Activated naive CD8-positive, alpha-beta T cell treated with anti-CD3 and anti-CD28 coated beads, Interleukin-2, amount 10 ng/mL, durations not matched to agents 7 days and 5 days (primary cell): Measurements from ENCODE around the gene PRKCA. TPM values are rescaled to one million over a fixed set of nuclear protein-coding genes. Genes with fewer than 3 reads are reported as not detected.
A peak's percentile ranks its signal among the peaks of the same experiment; 100 is the strongest.

Experiments
- ATAC-seq: fragments of 150-1000 bp; cut with Tn5 transposase; one replicate; pipeline ENCODE4 v1.10.0; 2021; ENCODE audit warnings: low read depth, moderate library complexity
- POLR2A ChIA-PET: fragments of 350-600 bp; sonication (Branson Sonifier 250); formaldehyde crosslinking; loops from one replicate; lab custom pipeline; 2021; ENCODE audit warnings: antibody characterized with exemption; lab: Charles Lee
- DNase-seq: peaks from one replicate; pipeline ENCODE4 v3.0.0; 2021
- H3K27ac Mint-ChIP-seq: one replicate; pipeline ENCODE4 v1.8.0; 2022; ENCODE audit warnings: mild to moderate bottlenecking, mixed read lengths
- H3K27me3 Mint-ChIP-seq: one replicate; pipeline ENCODE4 v1.8.0; 2022; ENCODE audit warnings: mild to moderate bottlenecking, moderate library complexity, mixed read lengths
- H3K36me3 Mint-ChIP-seq: one replicate; pipeline ENCODE4 v1.8.0; 2021; ENCODE audit warnings: mild to moderate bottlenecking, mixed read lengths
- H3K4me1 Mint-ChIP-seq: one replicate; pipeline ENCODE4 v1.8.0; 2021; ENCODE audit warnings: mixed read lengths
- H3K4me3 Mint-ChIP-seq: one replicate; pipeline ENCODE4 v1.8.0; 2022; ENCODE audit warnings: mild to moderate bottlenecking, moderate library complexity, mixed read lengths
- H3K9me3 Mint-ChIP-seq: one replicate; pipeline ENCODE4 v1.8.0; 2021; ENCODE audit warnings: mixed read lengths
- total RNA-seq, 2 experiments: library from RNA; stranded (reverse); gene quantifications; one replicate each; pipeline ENCODE4 v1.2.3, GENCODE V29; 2021

PRKCA gene
- total RNA-seq, 2 experiments from 2014 or later = 66.1 to 66.5 TPM

DNA sequence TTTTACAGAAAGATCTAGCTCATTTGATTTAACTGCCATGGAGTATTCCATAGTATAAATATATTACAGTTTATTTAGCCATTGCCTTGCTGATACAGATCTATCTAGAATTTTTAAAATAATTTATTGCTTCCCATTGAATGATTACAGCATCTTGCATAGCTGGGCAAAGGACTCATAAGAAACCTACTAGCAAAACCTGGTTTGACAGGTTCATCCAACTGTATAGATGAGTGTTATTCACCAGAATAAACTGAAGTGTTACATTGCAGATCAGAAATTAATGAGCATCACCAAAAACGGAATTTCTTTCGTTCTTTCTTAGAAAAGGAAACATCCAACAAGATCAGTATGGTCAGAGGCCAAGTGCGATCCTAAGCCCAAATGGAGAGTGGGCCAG lies 330.3 kb downstream of the PRKCA start:
- no peak for ATAC-seq
- no peaks in the 10 kb centered on the region for H3K9me3 Mint-ChIP-seq
- POLR2A ChIA-PET = no interaction called here

DNA sequence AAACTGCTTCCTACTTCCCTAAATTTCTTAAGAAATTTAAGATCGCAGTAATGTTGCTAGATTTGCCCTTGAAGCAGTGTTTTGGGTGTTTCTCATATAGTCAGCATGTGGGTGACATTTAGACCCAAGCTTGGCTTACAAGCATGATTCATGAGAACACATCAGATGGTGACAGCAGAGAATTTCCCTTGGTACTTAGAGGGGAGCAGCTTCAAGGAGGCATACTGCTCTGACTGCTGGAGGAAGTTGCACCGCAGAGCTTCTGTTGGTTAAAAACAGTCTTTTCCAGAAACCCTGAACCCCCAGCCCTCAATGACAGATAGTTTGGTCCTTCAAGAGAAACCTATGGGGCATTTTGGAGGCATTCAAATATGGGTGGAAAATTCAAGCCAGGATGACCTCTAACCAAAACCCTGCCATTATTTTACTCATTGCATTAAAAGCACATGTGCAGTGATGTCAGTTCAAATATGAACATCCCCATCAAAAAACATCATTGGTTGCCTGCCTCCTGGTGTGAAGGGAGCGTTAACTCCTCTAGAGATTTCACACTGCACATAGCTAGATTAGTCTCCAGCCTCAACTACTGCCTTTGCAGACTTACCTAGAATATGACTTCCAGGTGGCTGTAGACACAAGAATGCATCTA lies 331.0 kb downstream of the PRKCA start:
- H3K27me3 Mint-ChIP-seq = no peaks in the 10 kb centered on the region
- ATAC-seq (peak; percentile 99), DNase-seq (no peak)
- peak overlapping the region; percentile 37 for H3K4me3 Mint-ChIP-seq
- H3K4me1 Mint-ChIP-seq = peaks cover 29% of the 10 kb centered on the region
- peak overlapping the region; percentile 43 for H3K27ac Mint-ChIP-seq
- H3K9me3 Mint-ChIP-seq = no peaks in the 10 kb centered on the region
- POLR2A ChIA-PET = no interaction called here
- H3K36me3 Mint-ChIP-seq = peaks cover 5% of the 10 kb centered on the region

More for the DNA sequence above, 330.3 kb downstream of the PRKCA start:
- Mint-ChIP-seq H3K36me3 (peaks cover 3% of the 10 kb centered on the region), H3K27me3 (no peaks in the 10 kb centered on the region), H3K27ac (no peak overlapping the region), H3K4me1 (peaks cover 29% of the 10 kb centered on the region), H3K4me3 (no peak overlapping the region)
- no peak for DNase-seq

DNA sequence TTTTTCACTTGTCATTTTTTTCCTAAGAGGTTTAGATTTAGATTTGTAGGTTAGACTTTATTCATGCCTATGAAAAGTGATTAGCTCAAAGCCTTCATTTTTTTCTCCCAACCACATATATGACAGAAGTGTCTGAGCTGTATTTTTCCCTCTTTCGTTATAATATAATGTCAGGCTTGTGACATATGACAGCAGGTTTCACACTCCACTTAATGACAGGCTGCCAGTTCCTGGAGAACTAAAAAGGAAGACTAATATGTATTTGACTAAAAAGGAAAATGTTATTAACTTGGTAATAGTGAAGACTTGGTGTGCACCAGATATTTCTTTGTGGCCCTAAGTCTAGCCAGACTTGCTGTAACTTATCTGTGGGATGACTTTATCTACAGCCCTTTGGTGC lies 331.8 kb downstream of the PRKCA start:
- H3K27ac Mint-ChIP-seq = no peak overlapping the region
- peaks cover 29% of the 10 kb centered on the region for H3K4me1 Mint-ChIP-seq
- ATAC-seq = no peak
- no peaks in the 10 kb centered on the region for H3K27me3 Mint-ChIP-seq
- POLR2A ChIA-PET = no interaction called here
- DNase-seq = no peak
- peaks cover 5% of the 10 kb centered on the region for H3K36me3 Mint-ChIP-seq
- H3K4me3 Mint-ChIP-seq = no peak overlapping the region
- H3K9me3 Mint-ChIP-seq = no peaks in the 10 kb centered on the region

DNA sequence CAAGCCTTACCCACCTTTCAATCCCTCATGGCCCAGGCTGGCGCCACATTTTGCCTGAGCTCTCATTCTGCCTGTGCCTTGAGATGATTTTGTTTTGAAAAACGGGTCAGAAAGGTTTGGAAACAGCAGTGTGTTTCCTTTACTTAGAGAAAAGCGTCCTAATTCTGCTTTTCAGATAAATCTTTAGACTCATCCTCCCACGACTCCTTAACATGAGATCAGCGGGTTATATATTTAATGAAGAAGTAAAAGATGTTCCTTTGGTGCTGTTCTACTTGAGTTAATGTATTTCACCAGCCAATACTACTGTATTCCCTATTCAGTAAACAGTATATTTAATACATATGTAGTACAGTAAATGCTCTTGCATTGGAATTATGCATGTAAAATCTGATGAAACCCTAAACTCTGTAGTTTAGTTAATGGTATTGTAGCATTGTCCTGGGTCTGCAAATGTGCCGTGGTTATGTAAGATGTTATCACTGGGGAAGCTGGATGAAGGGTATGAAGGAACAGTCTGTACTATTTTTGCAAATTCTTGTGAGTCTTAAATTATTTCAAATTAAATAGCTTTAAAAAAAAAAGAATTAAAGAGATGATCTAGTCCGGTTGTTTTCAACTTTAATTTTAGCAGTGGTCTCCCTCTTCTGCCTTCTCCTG lies 333.1 kb downstream of the PRKCA start:
- ATAC-seq (no peak), DNase-seq (no peak)
- POLR2A ChIA-PET = no interaction called here
- peaks cover 8% of the 10 kb centered on the region for H3K36me3 Mint-ChIP-seq
- no peak overlapping the region for H3K4me3 Mint-ChIP-seq
- H3K27ac Mint-ChIP-seq = no peak overlapping the region
- no peaks in the 10 kb centered on the region for H3K27me3 Mint-ChIP-seq
- peaks cover 3% of the 10 kb centered on the region for H3K9me3 Mint-ChIP-seq
- peaks cover 26% of the 10 kb centered on the region for H3K4me1 Mint-ChIP-seq

DNA sequence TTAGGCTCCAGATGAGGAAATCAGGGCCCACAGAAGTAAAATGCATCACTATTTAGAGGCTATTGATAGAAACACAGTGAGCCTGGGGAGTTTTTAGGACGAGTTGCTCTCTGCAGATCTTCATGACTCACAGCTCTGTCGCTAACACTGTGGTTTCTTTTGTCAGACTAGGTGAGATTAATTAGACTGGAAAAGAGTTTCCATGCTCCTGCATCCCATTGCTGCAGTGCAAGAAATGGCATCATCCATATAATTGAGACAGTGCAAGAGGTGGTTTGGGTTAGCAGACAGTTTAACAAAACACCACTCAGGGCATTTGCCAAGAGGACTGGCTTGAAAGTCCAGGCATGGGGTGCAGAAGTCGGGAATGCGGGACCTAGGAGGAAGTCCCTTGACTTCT lies 333.7 kb downstream of the PRKCA start:
- peaks cover 26% of the 10 kb centered on the region for H3K4me1 Mint-ChIP-seq
- no peak overlapping the region for H3K4me3 Mint-ChIP-seq

DNA sequence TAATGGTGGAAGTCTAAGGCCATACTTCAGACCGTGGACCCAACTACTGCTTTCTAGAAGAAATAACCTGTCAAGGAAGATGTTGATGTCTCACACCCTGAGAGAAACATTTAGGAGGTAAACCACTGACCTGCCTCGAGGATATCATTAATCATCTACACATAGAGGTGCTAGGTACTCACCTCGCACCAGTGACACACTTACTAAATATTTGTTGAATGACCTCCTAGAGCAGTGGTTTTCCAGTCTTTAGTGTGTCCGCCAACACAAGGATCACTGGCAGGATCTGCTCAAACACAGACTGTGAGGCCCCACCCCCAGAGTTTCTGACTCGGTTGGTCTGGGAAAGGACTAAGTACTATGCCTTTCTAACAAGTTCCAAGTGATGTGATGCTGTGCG lies 335.1 kb downstream of the PRKCA start:
- POLR2A ChIA-PET = no interaction called here

More for the DNA sequence above, 333.7 kb downstream of the PRKCA start:
- Mint-ChIP-seq H3K27ac (no peak overlapping the region), H3K27me3 (no peaks in the 10 kb centered on the region), H3K36me3 (peaks cover 8% of the 10 kb centered on the region), H3K9me3 (peaks cover 3% of the 10 kb centered on the region)
- ATAC-seq = no peak
- DNase-seq = no peak
- POLR2A ChIA-PET = no interaction called here

DNA sequence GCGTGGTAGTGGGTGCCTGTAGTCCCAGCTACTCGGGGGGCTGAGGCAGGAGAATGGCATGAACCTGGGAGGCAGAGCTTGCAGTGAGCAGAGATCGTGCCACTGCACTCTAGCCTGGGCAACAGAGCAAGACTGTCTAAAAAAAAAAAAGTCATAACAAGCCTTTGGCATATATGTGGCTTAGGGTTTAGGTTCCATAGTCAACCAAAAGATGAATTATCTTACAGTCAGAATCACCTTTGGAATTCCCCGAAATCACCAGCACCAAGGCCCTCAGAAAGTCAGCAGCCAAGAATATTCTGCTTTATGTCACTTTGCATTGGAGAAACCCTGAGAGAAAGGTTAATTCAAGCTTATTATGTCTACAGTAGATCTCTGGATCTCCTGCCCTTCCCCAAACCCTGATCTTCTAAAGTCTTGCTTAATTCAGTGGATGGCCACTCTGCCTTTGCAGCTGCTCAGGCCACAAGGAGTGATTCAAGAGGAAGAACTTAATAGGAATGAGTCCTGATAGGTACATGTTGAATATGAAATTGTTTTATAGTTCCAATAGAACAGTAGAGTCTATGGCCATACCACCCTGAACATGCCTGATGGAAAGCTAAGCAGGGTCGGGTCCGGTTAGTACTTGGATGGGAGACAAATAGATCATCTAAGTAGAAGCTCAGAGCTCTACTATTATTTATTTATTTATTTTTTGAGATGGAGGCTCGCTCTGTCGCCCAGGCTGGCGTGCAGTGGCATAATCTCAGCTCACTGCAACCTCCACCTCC lies 336.5 kb downstream of the PRKCA start:
- Mint-ChIP-seq H3K9me3 (peaks cover 3% of the 10 kb centered on the region), H3K27me3 (no peaks in the 10 kb centered on the region), H3K27ac (no peak overlapping the region), H3K4me1 (peaks cover 13% of the 10 kb centered on the region), H3K36me3 (peaks cover 20% of the 10 kb centered on the region), H3K4me3 (no peak overlapping the region)
- POLR2A ChIA-PET = no interaction called here
- ATAC-seq = no peak
- no peak for DNase-seq

More for the DNA sequence above, 335.1 kb downstream of the PRKCA start:
- Mint-ChIP-seq H3K36me3 (peaks cover 16% of the 10 kb centered on the region), H3K27ac (no peak overlapping the region), H3K27me3 (no peaks in the 10 kb centered on the region), H3K4me1 (peaks cover 25% of the 10 kb centered on the region), H3K4me3 (no peak overlapping the region), H3K9me3 (peaks cover 3% of the 10 kb centered on the region)
- DNase-seq (no peak), ATAC-seq (no peak)

DNA sequence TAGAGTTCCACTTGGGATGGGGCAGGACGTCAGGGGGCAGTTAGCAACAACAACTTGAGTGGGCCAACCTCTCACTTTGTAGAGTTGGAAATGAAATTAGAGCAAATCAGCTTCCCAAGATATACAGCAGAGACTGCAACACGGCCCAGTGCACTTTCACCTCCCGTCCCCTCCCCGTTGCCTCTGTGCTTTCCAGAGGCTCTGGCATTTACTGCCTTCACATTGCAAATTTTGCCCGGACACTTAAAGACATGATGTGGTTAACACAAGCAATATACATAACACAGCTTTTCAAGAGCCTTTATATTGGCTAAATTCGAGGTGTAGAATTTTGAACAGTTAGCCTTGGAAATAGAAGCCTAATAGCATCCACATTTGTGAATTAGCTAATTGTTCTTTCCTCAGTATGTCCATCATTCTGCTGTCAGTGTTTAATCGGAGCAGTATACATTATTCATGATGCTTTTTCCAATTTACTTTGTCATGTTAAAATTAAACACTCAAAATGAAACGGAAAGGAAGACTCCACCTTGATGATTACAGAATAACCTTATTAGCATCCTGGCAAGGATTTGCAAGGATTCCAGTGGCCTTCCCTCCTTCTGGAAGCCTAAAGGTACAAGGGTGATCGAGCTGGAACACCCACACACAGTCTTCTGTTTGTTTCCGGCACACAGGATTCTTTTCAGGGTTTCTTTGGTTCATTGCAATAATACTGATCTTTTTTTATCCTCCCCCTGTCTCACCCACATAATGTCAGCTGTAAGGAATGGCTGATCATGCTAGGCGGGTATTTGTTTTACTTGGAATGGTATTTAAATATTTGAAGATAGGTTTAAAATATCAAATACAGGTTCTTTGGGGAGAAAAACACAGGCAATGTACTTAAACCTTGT lies 341.6 kb downstream of the PRKCA start:
- H3K36me3 Mint-ChIP-seq = peaks cover 28% of the 10 kb centered on the region

DNA sequence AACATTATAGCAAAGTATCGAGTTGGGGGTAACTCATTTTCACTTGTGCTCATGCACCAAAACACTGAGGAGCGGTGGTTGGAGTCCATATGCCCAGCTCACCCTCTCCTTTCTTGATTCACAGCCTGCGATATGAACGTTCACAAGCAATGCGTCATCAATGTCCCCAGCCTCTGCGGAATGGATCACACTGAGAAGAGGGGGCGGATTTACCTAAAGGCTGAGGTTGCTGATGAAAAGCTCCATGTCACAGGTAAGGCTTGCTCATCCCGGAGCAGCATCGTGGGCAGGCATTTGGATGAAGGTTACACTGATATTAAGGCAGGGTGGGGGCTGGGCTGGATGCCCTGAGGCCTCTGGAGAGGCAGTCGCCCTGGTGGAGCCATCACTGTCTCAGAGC lies 342.8 kb downstream of the PRKCA start:
- H3K4me3 Mint-ChIP-seq = no peak overlapping the region
- peaks cover 26% of the 10 kb centered on the region for H3K36me3 Mint-ChIP-seq
- no peaks in the 10 kb centered on the region for H3K27me3 Mint-ChIP-seq
- peaks cover 3% of the 10 kb centered on the region for H3K4me1 Mint-ChIP-seq
- DNase-seq (no peak), ATAC-seq (no peak)
- H3K27ac Mint-ChIP-seq = no peak overlapping the region
- H3K9me3 Mint-ChIP-seq = peaks cover 2% of the 10 kb centered on the region
- POLR2A ChIA-PET = no interaction called here

More for the DNA sequence above, 341.6 kb downstream of the PRKCA start:
- Mint-ChIP-seq H3K27ac (no peak overlapping the region), H3K4me1 (peaks cover 2% of the 10 kb centered on the region), H3K4me3 (no peak overlapping the region), H3K9me3 (peaks cover 3% of the 10 kb centered on the region), H3K27me3 (no peaks in the 10 kb centered on the region)
- no peak for ATAC-seq
- POLR2A ChIA-PET = no interaction called here
- DNase-seq = no peak

DNA sequence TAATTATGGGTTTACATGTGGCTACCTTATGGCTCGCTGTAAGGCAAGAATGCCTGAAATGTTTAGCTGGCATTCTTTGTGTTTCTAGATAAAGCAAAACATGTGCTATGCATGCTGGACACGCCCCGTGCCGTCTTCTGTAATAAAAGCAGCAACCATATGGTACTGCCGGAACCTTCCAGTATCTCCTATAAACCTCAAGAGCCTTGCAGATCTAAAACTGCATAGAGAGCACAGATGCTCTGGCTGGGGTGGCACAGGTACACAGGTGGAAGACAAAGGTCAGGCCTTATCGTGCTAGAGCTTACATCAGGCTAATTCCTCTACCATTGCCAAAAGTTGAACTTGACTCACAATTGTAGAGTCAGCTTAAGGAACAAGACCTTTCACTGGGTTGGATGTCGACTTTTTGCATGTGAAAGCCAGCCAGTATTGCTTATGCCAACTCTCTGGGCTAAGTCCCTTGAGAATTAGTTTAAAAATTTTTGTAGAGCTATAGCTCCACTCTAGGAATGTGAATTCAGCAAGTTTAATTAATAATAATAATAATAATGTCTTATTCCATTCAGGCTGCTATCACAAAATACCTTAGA lies 345.1 kb downstream of the PRKCA start:
- H3K4me3 Mint-ChIP-seq = no peak overlapping the region
- POLR2A ChIA-PET = no interaction called here

DNA sequence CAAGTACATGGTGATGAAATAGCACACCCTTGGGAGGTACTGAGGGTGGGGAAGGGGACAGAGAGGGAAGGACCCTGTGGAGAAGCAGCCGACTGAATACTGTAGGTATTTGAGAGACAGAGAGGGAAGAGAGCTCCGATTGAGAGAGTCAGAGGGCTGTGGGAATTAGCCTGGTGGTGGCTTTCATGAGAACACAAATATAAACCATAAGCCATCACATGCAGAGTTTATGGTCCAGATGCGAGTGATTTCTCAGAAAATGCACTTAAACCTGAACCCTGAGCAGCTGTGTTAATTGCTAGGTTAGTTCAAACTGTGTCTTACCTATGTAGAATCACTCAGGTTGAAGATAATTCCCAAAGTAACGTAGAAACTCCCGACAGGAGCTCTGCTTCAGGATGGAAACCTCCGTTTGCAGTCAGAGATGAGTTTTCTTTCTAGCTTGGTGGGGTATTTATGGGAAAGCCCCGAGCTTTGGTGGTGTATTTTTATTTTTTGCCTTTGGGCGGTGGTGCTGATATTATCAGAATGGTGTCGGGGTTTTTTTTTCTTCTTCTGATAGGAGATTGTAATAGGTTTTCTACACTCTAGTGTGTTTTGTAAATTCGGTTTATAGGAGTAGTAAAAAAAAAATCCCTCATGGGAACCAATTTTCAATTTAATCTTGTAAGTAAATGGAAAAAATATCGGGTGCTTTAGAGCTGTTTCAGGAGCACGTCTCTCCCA lies 347.6 kb downstream of the PRKCA start:
- POLR2A ChIA-PET = no interaction called here
- H3K4me1 Mint-ChIP-seq = peaks cover 17% of the 10 kb centered on the region
- no peak for DNase-seq
- H3K9me3 Mint-ChIP-seq = no peaks in the 10 kb centered on the region
- H3K27ac Mint-ChIP-seq = no peak overlapping the region
- ATAC-seq = no peak
- H3K36me3 Mint-ChIP-seq = peaks cover 46% of the 10 kb centered on the region
- H3K4me3 Mint-ChIP-seq = no peak overlapping the region
- H3K27me3 Mint-ChIP-seq = no peaks in the 10 kb centered on the region

More for the DNA sequence above, 345.1 kb downstream of the PRKCA start:
- Mint-ChIP-seq H3K4me1 (peaks cover 11% of the 10 kb centered on the region), H3K27ac (no peak overlapping the region), H3K36me3 (peaks cover 31% of the 10 kb centered on the region), H3K27me3 (no peaks in the 10 kb centered on the region), H3K9me3 (no peaks in the 10 kb centered on the region)
- no peak for ATAC-seq
- no peak for DNase-seq

DNA sequence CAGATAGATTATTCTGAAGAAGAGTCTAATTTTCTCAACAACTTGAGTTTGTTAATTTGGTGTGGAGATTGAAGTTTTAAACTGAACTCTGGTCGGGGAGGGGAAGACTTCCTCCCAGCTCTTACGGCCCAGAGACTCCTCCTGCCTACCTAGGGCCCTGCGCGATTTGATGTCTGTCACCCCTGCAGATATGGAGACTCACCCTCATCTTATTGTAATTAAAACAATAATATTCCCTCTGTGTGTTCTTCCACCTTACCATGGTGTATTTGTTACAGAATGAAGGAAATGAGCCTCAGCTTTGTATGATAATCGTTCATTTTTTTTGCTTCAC lies 348.1 kb downstream of the PRKCA start:
- no peak for DNase-seq
- H3K27ac Mint-ChIP-seq = no peak overlapping the region
- peaks cover 19% of the 10 kb centered on the region for H3K4me1 Mint-ChIP-seq
- no peak overlapping the region for H3K4me3 Mint-ChIP-seq
- ATAC-seq = no peak
- POLR2A ChIA-PET = no interaction called here
- peaks cover 47% of the 10 kb centered on the region for H3K36me3 Mint-ChIP-seq
- no peaks in the 10 kb centered on the region for H3K9me3 Mint-ChIP-seq
- H3K27me3 Mint-ChIP-seq = no peaks in the 10 kb centered on the region
